Spleen (tissue), 11 donors: Measurements from ENCODE around the gene PIK3R6. TPM values are rescaled to one million over a fixed set of nuclear protein-coding genes. Genes with fewer than 3 reads are reported as not detected.

ENCODE experiments used
- DNase-seq: peaks from one replicate; pipeline ENCODE4 v3.0.0-alpha.2; 2020
- H3K27ac ChIP-seq, 8 donors: fragments of 200-600 bp; sonication (generic) in 7 of 8; 1 replicate in 4 of 8; 2 replicates in 4 of 8; pipeline versions ENCODE4 v1.5.0 to v1.8.0; 2016 to 2021; ENCODE audit warnings: inconsistent platforms in 4 of 8, mild to moderate bottlenecking in 4 of 8, moderate library complexity in 1 of 8
- H3K27me3 ChIP-seq, 7 donors: fragments of 200-600 bp; sonication (generic) in 6 of 7; replicated peaks in 1 of 7; 1 replicate in 4 of 7; 2 replicates in 3 of 7; pipeline versions ENCODE4 v1.5.0 to v1.8.0; 2016 to 2021; ENCODE audit warnings: inconsistent platforms in 3 of 7, mild to moderate bottlenecking in 1 of 7
- H3K36me3 ChIP-seq, 6 donors: fragments of 200-600 bp; sonication (generic) in 5 of 6; 1 replicate in 4 of 6; 2 replicates in 2 of 6; pipeline versions ENCODE4 v1.5.0 to v1.8.0; 2016 to 2021; ENCODE audit warnings: inconsistent platforms in 2 of 6
- H3K4me1 ChIP-seq, 6 donors: fragments of 200-600 bp; sonication (generic) in 5 of 6; 1 replicate in 3 of 6; 2 replicates in 3 of 6; pipeline versions ENCODE4 v1.5.0 to v1.8.0; 2016 to 2021; ENCODE audit warnings: inconsistent platforms in 3 of 6
- H3K4me3 ChIP-seq, 8 donors: fragments of 200-600 bp; sonication (generic) in 7 of 8; 1 replicate in 4 of 8; 2 replicates in 4 of 8; pipeline versions ENCODE4 v1.5.0 to v1.8.0; 2016 to 2021; ENCODE audit warnings: inconsistent platforms in 4 of 8, mild to moderate bottlenecking in 4 of 8, moderate library complexity in 2 of 8
- H3K9me3 ChIP-seq, 8 donors: fragments of 200-600 bp; sonication (generic) in 7 of 8; 1 replicate in 4 of 8; 2 replicates in 4 of 8; pipeline versions ENCODE4 v1.5.0 to v1.8.0; 2016 to 2021; ENCODE audit warnings: inconsistent platforms in 4 of 8
- POLR2A ChIP-seq, 3 donors: fragments of 450-650 bp; IDR thresholded peaks; one replicate each; pipeline ENCODE4 v1.5.1; 2017; ENCODE audit warnings: antibody characterized with exemption in 3 of 3, mild to moderate bottlenecking in 1 of 3
- POLR2AphosphoS5 ChIP-seq, 3 donors: sonication (generic); formaldehyde crosslinking; IDR thresholded peaks; one replicate each; pipeline ENCODE4 v1.5.1; 2017; ENCODE audit warnings: antibody characterized with exemption in 3 of 3
- WGBS, 5 donors: extraction: QIAGEN DNeasy Blood & Tissue Kit in 3 of 5; methylation state at CpG; one replicate each; pipeline versions ENCODE4 v1.1.5 to v1.1.7; 2013 to 2018; 5-methylcytosine and 5-hydroxymethylcytosine counted together
- intact Hi-C: fragments of 100-400 bp; cut with DNase I; formaldehyde crosslinking; loops from one replicate; pipeline ENCODE4 v1.15.0; 2023; ENCODE audit warnings: low total_unique reads
- polyA plus RNA-seq, 3 donors: library from polyadenylated mRNA; stranded (reverse); fragments of 200-250 nt; gene quantifications; one replicate each; pipeline ENCODE4 v1.2.1, GENCODE V29; 2013
- total RNA-seq, 7 donors: library from RNA; depleted of rRNA in 3 of 7; stranded (reverse); fragments of >200 nt in 3 of 7; fragmentation: NEBNext Ultra II Directional in 4 of 7; extraction: Animal tissue kit (Norgen Biotek cat#: 25700) in 4 of 7; gene quantifications; one replicate each; pipeline versions ENCODE4 v1.1.0 to v1.2.1, GENCODE V29; 2016 to 2021
- TF ChIP-seq, protein P1 (sequence below), 11 experiments: fragments of 200-600 bp in 7 of 11; fragments of 450-650 bp in 4 of 11; sonication (generic) in 4 of 11; IDR thresholded peaks in 8 of 11; conservative IDR thresholded peaks in 3 of 11; 1 replicate in 7 of 11; 2 replicates in 4 of 11; pipeline versions ENCODE4 v1.4.0 to v1.8.0; 2016 to 2021; ENCODE audit warnings: antibody characterized with exemption in 11 of 11, inconsistent platforms in 4 of 11, mild to moderate bottlenecking in 1 of 11
- donor health status: healthy with polysubstance abuse.
- donor health status: DM: no; HTN: no; CAD: no; lungs with moderate emphysema.
- donor health status: DM: no; HTN: no; CAD: no.
- donor health status: Bipolar disorder and iron deficiency.
- donor health status: healthy.
- donor health status: DM: no; HTN: no; CAD: no.
- donor health status: DM: yes; HTN: yes; CAD: no.

Gene PIK3R6
- total and polyA plus RNA-seq, 10 donors: 1.3 to 9.6 (median 6.5) TPM

DNA sequence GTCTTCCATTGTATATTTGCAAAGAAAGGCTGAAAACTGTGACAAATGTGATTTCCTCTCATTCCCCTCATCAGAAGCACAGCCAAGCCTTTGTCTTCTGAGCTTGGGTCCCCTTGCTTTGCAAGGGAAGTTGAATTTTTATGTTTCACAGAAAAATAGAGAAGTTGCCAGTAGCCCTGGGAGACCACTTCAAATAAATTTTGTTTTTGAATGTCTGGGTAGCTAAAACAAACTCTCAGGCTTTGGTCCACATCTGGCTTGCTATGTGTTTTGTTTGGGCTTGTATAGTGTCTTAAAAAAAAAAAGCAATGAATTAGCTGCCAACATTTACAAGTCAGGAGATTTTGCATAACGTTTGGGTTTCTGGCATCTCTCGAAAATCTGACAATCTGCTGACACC, 24.1 kb downstream of the PIK3R6 start:
- intact Hi-C loops: no loop called here
- WGBS, 5 donors: 21 to 54% (median 47%) methylated on average over 2 of the region's 2 CpGs
- no peak for TF ChIP-seq POLR2A (IDR thresholded peaks at IDR 0.05)
- no peak for TF ChIP-seq POLR2AphosphoS5 (IDR thresholded peaks at IDR 0.05)
- TF ChIP-seq, protein P1, sequence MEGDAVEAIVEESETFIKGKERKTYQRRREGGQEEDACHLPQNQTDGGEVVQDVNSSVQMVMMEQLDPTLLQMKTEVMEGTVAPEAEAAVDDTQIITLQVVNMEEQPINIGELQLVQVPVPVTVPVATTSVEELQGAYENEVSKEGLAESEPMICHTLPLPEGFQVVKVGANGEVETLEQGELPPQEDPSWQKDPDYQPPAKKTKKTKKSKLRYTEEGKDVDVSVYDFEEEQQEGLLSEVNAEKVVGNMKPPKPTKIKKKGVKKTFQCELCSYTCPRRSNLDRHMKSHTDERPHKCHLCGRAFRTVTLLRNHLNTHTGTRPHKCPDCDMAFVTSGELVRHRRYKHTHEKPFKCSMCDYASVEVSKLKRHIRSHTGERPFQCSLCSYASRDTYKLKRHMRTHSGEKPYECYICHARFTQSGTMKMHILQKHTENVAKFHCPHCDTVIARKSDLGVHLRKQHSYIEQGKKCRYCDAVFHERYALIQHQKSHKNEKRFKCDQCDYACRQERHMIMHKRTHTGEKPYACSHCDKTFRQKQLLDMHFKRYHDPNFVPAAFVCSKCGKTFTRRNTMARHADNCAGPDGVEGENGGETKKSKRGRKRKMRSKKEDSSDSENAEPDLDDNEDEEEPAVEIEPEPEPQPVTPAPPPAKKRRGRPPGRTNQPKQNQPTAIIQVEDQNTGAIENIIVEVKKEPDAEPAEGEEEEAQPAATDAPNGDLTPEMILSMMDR (IDR thresholded peaks at IDR 0.05 in 8 of 11, conservative IDR thresholded peaks at IDR 0.05 in 3 of 11): no peak
- H3K4me3 ChIP-seq: no peak overlapping the region
- H3K9me3 ChIP-seq: peaks cover 0 to 4% (median 0%) of the 10 kb centered on the region in 8 donors
- peaks cover 0 to 6% (median 0%) of the 10 kb centered on the region in 7 donors for H3K27me3 ChIP-seq
- peaks cover 0 to 19% (median 0%) of the 10 kb centered on the region in 6 donors for H3K36me3 ChIP-seq
- H3K4me1 ChIP-seq: peaks cover 0 to 16% (median 0%) of the 10 kb centered on the region in 6 donors
- DNase-seq: no peak
- peak overlapping the region in 1 of 8 donors; percentile 8 for H3K27ac ChIP-seq

DNA sequence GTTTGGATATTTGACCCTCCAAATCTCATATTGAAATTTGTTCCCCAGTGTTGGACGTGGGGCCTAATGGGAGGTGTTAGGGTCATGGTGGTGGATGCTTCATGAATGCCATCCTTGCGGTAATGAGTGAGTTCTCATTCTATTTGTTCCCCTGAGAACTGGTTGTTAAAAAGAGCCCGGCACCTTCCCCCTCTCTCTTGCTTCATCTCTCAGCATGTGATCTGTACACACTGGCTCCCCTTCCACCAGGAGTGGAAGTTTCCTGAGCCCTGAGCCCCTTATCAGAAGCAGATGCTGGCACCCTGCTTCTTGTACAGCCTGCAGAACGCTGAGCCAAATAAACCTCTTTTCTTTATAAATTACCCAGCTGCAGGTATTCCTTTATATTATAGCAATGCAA, 25.6 kb downstream of the PIK3R6 start:
- H3K27me3 ChIP-seq: peaks cover 0 to 12% (median 0%) of the 10 kb centered on the region in 7 donors
- intact Hi-C loops: no loop called here
- DNase-seq: no peak
- H3K9me3 ChIP-seq: peaks cover 0 to 4% (median 0%) of the 10 kb centered on the region in 8 donors
- no peak overlapping the region for H3K27ac ChIP-seq
- H3K4me3 ChIP-seq: no peak overlapping the region
- WGBS, 5 donors: 75 to 89% (median 81%) methylated on average over 4 of the region's 4 CpGs
- TF ChIP-seq, protein P1 (IDR thresholded peaks at IDR 0.05 in 8 of 11, conservative IDR thresholded peaks at IDR 0.05 in 3 of 11): no peak
- TF ChIP-seq POLR2AphosphoS5 (IDR thresholded peaks at IDR 0.05) (no peak), POLR2A (IDR thresholded peaks at IDR 0.05) (no peak)
- H3K36me3 ChIP-seq: peaks cover 0 to 17% (median 0%) of the 10 kb centered on the region in 6 donors
- H3K4me1 ChIP-seq: peaks cover 0 to 16% (median 0%) of the 10 kb centered on the region in 6 donors

DNA sequence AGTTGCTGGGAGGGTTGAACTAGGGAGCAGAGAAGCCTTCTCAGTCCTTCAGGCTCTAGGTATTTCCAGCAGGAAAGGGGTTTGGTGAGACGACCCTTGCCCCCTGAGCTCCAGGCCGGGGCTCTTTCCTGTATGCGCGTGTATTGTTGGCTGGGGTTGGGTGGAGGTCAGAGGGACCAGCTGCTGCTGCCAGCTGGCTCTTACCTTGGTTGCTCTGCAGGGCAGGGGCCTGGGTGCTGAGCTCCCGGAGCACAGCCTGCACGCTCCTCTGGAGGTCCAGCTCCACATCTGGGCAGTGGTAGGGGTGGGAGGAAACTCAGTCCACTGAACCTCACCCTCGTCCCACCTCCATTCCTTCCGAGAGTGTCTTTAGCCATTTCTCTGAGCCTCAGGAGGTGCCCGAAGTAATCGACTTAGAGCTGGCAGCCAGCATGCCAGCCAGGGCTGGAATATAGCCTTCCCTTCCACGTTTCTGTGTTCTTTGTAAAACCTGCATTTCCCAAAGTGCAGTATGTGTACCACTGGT, 28.0 kb downstream of the PIK3R6 start:
- H3K4me3 ChIP-seq: no peak overlapping the region
- no peaks in the 10 kb centered on the region for H3K9me3 ChIP-seq
- WGBS, 5 donors: 71 to 94% (median 82%) methylated on average over 11 of the region's 11 CpGs
- no peak for TF ChIP-seq POLR2A (IDR thresholded peaks at IDR 0.05)
- TF ChIP-seq, protein P1 (IDR thresholded peaks at IDR 0.05 in 8 of 11, conservative IDR thresholded peaks at IDR 0.05 in 3 of 11): no peak
- TF ChIP-seq POLR2AphosphoS5 (IDR thresholded peaks at IDR 0.05): no peak
- intact Hi-C loops: no loop called here
- peaks cover 0 to 16% (median 0%) of the 10 kb centered on the region in 6 donors for H3K4me1 ChIP-seq
- peaks cover 0 to 38% (median 0%) of the 10 kb centered on the region in 6 donors for H3K36me3 ChIP-seq
- peaks cover 0 to 12% (median 0%) of the 10 kb centered on the region in 7 donors for H3K27me3 ChIP-seq
- no peak overlapping the region for H3K27ac ChIP-seq
- DNase-seq: no peak

GRCh38 chr17:8838551-8839095, 28.9 kb downstream of the PIK3R6 start:
- H3K4me1 ChIP-seq: peaks cover 0 to 12% (median 0%) of the 10 kb centered on the region in 6 donors
- 91 to 95% (median 94%) methylated on average over 11 to 12 of the region's 12 CpGs for WGBS, 5 donors

More at GRCh38 chr17:8838551-8839095, 28.9 kb downstream of the PIK3R6 start:
- H3K27ac ChIP-seq: no peak overlapping the region
- DNase-seq: no peak
- H3K4me3 ChIP-seq: no peak overlapping the region
- H3K36me3 ChIP-seq: peaks cover 0 to 42% (median 0%) of the 10 kb centered on the region in 6 donors
- TF ChIP-seq POLR2A (IDR thresholded peaks at IDR 0.05): no peak
- TF ChIP-seq, protein P1 (IDR thresholded peaks at IDR 0.05 in 8 of 11, conservative IDR thresholded peaks at IDR 0.05 in 3 of 11): no peak
- no peak for TF ChIP-seq POLR2AphosphoS5 (IDR thresholded peaks at IDR 0.05)
- no peaks in the 10 kb centered on the region for H3K9me3 ChIP-seq
- intact Hi-C loops: no loop called here
- peaks cover 0 to 12% (median 0%) of the 10 kb centered on the region in 7 donors for H3K27me3 ChIP-seq
